Left ventricle myocardium inferior (tissue), 1 donor: ENCODE measurements around the gene OR10H2. TPM values are rescaled to one million over a fixed set of nuclear protein-coding genes. Genes with fewer than 3 reads are reported as not detected.

Source experiments
- DNase-seq: peaks from one replicate; pipeline ENCODE4 v3.0.0-alpha.2; 2020
- H3K27ac ChIP-seq: fragments of 200-600 bp; replicated peaks from 2 replicates; pipeline ENCODE4 v1.8.0; 2021
- H3K27me3 ChIP-seq: fragments of 200-600 bp; 2 replicates; pipeline ENCODE4 v1.8.0; 2021; ENCODE audit warnings: low read depth
- H3K36me3 ChIP-seq: fragments of 200-600 bp; 2 replicates; pipeline ENCODE4 v1.8.0; 2021
- H3K4me1 ChIP-seq: fragments of 200-600 bp; 2 replicates; pipeline ENCODE4 v1.8.0; 2021
- H3K4me3 ChIP-seq: fragments of 200-600 bp; 2 replicates; pipeline ENCODE4 v1.8.0; 2021; ENCODE audit warnings: mild to moderate bottlenecking, moderate library complexity
- H3K9me3 ChIP-seq: fragments of 200-600 bp; replicated peaks from 2 replicates; pipeline ENCODE4 v1.8.0; 2021
- CTCF ChIP-seq: fragments of 200-600 bp; IDR thresholded peaks from 2 replicates; pipeline ENCODE4 v1.8.0; 2021; ENCODE audit warnings: antibody characterized with exemption, mild to moderate bottlenecking, borderline replicate concordance
- intact Hi-C: fragments of 100-400 bp; cut with micrococcal nuclease; formaldehyde crosslinking; loops from one replicate; pipeline ENCODE4 v1.11.0; 2022
- total RNA-seq: library from RNA; stranded (reverse); fragmentation: NEBNext Ultra II Directional; extraction: Animal tissue kit (Norgen Biotek cat#: 25700); gene quantifications from one replicate; pipeline ENCODE4 v1.2.1, GENCODE V29; 2021
- donor health status: DM: no; HTN: yes; CAD: no; lungs with severe emphysema.

Gene OR10H2
- total RNA-seq, 1 donor from 2014 or later = not detected

GRCh38 chr19:15737722-15738121 is 9.9 kb downstream of the OR10H2 start, which contains the start of gene OR10H3:
TSS of gene OR10H3 (plus strand) at chr19:15737985. CDS start at chr19:15741393, 3,408 bp downstream.
- Histone ChIP-seq H3K4me3 (no peak within 1 kb of the TSS), H3K9me3 (peaks cover 20% of the 10 kb centered on the region), H3K27ac (no peak within 1 kb of the TSS), H3K4me1 (peaks cover under 1% of the 10 kb centered on the region), H3K27me3 (peaks cover 5% of the 10 kb centered on the region), H3K36me3 (no peaks in the 10 kb centered on the region)
- intact Hi-C loops = no loop called here
- DNase-seq = no peak
- TF ChIP-seq CTCF = no peak

GRCh38 chr19:15740785-15741184 is 13.0 kb downstream of the OR10H2 start:
- Histone ChIP-seq H3K9me3 (peaks cover 20% of the 10 kb centered on the region), H3K4me3 (no peak overlapping the region), H3K36me3 (no peaks in the 10 kb centered on the region), H3K4me1 (no peaks in the 10 kb centered on the region), H3K27ac (no peak overlapping the region), H3K27me3 (peaks cover 27% of the 10 kb centered on the region)
- intact Hi-C loops = no loop called here
- DNase-seq = no peak
- TF ChIP-seq CTCF = no peak

- H3K27me3 ChIP-seq = peaks cover 56% of the 10 kb centered on the region
- H3K27ac ChIP-seq = no peak overlapping the region
- H3K4me1 ChIP-seq = no peaks in the 10 kb centered on the region
- peaks cover 6% of the 10 kb centered on the region for H3K9me3 ChIP-seq
- H3K4me3 ChIP-seq = no peak overlapping the region
- no peak for TF ChIP-seq CTCF
- no peak for DNase-seq
- intact Hi-C loops = no loop called here
- H3K36me3 ChIP-seq = no peaks in the 10 kb centered on the region
These were observed 20.4 kb downstream of the OR10H2 start for GRCh38 chr19:15748239-15748638.

- no peak for DNase-seq
- intact Hi-C loops = no loop called here
- no peaks in the 10 kb centered on the region for H3K9me3 ChIP-seq
- TF ChIP-seq CTCF = no peak
- H3K36me3 ChIP-seq = no peaks in the 10 kb centered on the region
- no peak overlapping the region for H3K27ac ChIP-seq
- H3K4me3 ChIP-seq = no peak overlapping the region
- H3K27me3 ChIP-seq = peaks cover 58% of the 10 kb centered on the region
- no peaks in the 10 kb centered on the region for H3K4me1 ChIP-seq
These were observed 30.6 kb downstream of the OR10H2 start for GRCh38 chr19:15758379-15758778.

GRCh38 chr19:15759962-15760565 is 32.2 kb downstream of the OR10H2 start:
- Histone ChIP-seq H3K27me3 (peaks cover 48% of the 10 kb centered on the region), H3K36me3 (no peaks in the 10 kb centered on the region), H3K9me3 (peaks cover 8% of the 10 kb centered on the region), H3K4me1 (no peaks in the 10 kb centered on the region), H3K27ac (no peak overlapping the region), H3K4me3 (no peak overlapping the region)
- intact Hi-C loops = no loop called here
- TF ChIP-seq CTCF = peak; percentile 38
- DNase-seq = no peak
